Astrocyte (in vitro differentiated cells and primary cell): ENCODE data around the gene F5.

Experiments used
- CTCF ChIP-seq: IDR thresholded peaks from 2 replicates; pipeline ENCODE4 v1.5.1; 2011; ENCODE audit warnings: low read depth, mild to moderate bottlenecking, inconsistent platforms, low read length, moderate library complexity; ENCODE audit not compliant: insufficient read depth
- EZH2 ChIP-seq: IDR thresholded peaks from 2 replicates; pipeline ENCODE4 v1.6.1; 2012; ENCODE audit warnings: mild to moderate bottlenecking, low read length, inconsistent platforms; ENCODE audit not compliant: insufficient read depth

DNA sequence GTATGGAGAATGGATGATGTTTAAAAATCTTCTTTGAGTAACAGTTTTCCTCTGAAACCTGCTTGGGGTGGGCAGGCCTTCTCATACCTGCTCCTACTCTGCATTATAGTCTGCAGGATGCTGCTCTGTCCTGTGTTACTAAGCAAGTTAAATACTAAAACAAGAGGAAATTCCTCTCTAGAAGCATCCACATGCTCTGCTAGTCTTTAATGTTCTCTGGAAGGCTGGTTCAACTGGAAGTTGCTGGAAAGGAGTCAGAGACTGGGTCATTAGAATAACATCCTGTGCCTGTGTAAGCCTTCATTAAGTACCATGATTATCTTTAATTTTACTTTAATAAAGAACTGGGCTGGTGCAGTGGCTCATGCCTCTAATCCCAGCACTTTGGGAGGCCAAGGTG is 37.8 kb upstream of the F5 start:
- no peak for TF ChIP-seq CTCF
- TF ChIP-seq EZH2 = no peak
